ENCODE data around the gene ADORA3.

The ADORA3 gene

DNA sequence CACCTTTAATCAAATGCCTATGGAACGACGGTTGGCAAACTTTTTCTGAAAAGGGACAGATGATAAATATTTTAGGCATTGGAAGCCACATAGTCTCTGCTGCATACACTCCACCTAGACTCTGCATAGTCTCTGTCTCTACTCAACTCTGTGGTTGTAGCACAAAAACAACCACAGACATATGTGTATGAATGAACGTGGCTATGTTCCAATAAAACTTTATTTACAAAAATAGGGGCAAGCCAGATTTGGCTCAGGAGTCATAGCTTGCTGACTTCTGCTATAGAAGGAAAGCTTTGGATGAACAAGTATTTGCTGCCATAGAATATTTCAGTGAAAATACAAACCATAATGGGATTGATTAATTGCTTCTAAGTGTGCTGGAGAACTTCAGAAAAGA is 37.5 kb upstream of the ADORA3 start:
- no peak overlapping the region for H3K4me3 ChIP-seq (ENCODE audit: control insufficient read depth, low read depth, low read length)
- no peak for DNase-seq (ENCODE audit: low read depth)
- TF ChIP-seq, protein P1, sequence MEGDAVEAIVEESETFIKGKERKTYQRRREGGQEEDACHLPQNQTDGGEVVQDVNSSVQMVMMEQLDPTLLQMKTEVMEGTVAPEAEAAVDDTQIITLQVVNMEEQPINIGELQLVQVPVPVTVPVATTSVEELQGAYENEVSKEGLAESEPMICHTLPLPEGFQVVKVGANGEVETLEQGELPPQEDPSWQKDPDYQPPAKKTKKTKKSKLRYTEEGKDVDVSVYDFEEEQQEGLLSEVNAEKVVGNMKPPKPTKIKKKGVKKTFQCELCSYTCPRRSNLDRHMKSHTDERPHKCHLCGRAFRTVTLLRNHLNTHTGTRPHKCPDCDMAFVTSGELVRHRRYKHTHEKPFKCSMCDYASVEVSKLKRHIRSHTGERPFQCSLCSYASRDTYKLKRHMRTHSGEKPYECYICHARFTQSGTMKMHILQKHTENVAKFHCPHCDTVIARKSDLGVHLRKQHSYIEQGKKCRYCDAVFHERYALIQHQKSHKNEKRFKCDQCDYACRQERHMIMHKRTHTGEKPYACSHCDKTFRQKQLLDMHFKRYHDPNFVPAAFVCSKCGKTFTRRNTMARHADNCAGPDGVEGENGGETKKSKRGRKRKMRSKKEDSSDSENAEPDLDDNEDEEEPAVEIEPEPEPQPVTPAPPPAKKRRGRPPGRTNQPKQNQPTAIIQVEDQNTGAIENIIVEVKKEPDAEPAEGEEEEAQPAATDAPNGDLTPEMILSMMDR (conservative IDR thresholded peaks at IDR 0.05; ENCODE audit: control insufficient read depth, insufficient read depth, low read depth, low read length), result no peak

DNA sequence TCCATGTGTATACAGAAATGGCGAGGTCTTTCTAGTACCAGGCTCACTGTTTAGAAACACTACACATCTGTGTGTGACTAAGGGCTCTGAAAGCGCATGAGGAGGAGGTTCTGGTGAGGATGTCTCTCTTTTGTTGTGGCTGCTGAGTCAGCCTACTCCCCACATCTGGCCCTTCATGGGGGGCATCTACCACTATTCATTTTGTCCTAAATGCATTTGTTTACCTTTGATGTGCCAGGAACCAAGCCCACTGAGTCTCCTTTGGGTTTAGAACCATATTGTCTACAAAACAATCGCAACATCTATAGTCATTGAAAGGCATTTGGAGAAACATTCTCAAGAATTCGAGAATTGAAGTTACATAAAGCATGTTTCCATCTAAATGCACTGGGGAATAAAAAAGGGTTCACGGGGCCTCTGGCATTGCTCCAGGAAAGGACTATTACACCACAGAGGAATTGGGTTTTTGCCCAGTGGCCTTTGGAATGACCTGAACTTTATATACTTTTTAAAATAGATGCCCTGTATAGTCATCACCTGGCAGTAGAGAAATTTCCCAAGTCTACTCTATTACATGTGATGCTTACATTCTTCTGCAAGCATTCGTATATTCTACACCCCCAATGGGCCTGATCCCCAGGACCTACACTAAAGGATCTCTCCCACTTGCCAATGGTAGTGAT is 35.1 kb upstream of the ADORA3 start:
- H3K4me3 ChIP-seq (ENCODE audit: control insufficient read depth, low read depth, low read length), result no peak overlapping the region
- TF ChIP-seq, protein P1 (conservative IDR thresholded peaks at IDR 0.05; ENCODE audit: control insufficient read depth, insufficient read depth, low read depth, low read length), result no peak
- DNase-seq (ENCODE audit: low read depth), result peak; percentile 93

DNA sequence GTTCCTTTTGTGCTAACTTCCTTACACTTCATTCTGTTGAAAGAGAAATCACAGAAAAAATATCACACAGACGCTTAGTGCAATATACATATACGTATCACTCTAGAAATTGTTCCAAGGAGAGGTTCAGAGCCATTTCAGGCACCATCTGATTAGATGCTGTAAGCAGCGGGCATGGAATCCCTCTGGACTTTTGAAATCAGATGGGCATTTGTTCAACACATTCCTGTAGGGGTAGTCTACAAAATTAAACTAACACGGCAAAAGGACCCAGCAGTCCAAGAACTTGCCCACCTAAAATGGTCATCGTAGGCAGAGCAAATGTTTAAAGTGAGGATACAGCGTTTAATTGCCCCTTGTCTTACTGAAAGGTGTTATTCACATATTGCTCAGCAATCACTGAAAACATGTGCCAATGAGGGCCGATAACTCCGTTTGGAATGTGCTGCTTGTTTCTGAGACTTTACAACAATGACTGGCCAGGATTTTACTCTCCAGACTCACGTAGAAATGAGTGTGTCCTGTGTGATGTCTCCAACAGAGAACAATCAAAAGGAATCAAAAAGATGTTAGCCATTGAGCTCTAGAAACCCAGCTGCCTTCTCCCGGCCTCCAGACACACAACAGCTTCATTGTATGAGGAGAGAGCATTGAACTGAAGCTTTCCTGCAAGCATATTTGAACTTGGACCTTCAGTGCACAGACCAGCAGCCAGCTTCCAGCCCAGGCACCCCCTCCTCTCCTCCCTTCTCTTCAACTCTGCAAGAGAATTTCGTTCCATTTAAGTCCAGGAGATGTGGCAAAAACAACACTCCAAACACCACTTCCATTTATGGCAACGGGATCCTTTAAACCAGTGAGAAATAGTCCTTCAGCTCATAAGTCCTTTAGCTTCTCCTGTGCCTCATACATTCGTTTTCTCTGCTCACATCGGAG is 32.1 kb upstream of the ADORA3 start:
- H3K4me3 ChIP-seq (ENCODE audit: control insufficient read depth, low read depth, low read length), result no peak overlapping the region
- TF ChIP-seq, protein P1 (conservative IDR thresholded peaks at IDR 0.05; ENCODE audit: control insufficient read depth, insufficient read depth, low read depth, low read length), result no peak
- DNase-seq (ENCODE audit: low read depth), result no peak

DNA sequence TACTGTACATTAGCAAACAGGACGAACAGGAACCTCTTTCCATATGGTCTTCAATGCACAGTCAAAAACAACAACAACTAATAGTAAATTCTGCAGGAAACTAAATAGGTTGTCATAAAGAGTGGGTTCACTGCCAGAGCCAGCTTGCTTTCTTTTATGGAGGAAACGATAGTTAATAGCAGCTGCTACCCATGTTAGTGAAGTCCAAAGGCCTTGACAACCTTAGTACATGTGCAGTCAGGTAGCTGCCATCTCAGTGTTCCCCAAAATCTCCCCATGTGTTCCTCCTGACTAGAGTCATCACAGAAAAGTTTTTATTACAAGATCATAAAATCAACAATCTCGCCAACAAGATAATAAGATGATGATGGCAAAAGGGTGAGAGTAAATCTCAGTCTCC is 16.6 kb upstream of the ADORA3 start:
- DNase-seq (ENCODE audit: low read depth), result no peak
- TF ChIP-seq, protein P1 (conservative IDR thresholded peaks at IDR 0.05; ENCODE audit: control insufficient read depth, insufficient read depth, low read depth, low read length), result no peak
- no peak overlapping the region for H3K4me3 ChIP-seq (ENCODE audit: control insufficient read depth, low read depth, low read length)

DNA sequence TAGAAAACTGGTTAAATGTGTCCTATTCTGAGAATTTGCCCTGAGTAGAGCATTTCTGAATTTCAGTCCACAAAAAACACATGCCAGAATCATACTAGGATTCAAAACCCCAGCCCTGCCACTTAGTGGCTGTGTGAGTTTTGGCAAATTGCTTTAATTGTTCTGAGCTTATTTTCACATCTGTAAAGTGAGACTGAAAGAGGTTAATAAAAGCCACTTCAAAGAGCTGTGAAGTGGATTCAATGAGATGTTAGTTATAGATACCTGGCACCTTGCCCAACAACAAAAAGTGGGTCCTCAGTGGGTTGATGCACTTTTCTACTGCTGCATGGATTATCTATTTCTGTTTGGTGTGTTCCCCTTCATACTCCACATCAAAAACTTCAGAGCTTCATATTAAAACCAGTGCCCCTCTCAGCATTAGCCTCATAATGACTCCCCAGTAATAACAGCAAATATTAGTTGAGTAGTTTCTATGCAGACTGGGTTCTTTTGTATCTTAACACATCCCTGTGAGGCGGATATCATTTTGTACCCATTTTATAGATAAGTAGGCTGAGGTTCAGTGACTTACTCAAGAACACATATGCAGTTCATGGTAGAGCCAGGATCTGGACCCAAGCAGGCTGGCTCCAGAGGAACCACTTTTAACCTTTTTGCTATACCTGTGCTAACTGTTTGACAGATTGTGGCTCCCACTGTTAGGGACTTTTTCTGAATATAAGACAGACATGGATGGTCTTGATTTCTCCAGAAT is 14.2 kb upstream of the ADORA3 start:
- DNase-seq (ENCODE audit: low read depth), result no peak
- TF ChIP-seq, protein P1 (conservative IDR thresholded peaks at IDR 0.05; ENCODE audit: control insufficient read depth, insufficient read depth, low read depth, low read length), result no peak
- no peak overlapping the region for H3K4me3 ChIP-seq (ENCODE audit: control insufficient read depth, low read depth, low read length)

DNA sequence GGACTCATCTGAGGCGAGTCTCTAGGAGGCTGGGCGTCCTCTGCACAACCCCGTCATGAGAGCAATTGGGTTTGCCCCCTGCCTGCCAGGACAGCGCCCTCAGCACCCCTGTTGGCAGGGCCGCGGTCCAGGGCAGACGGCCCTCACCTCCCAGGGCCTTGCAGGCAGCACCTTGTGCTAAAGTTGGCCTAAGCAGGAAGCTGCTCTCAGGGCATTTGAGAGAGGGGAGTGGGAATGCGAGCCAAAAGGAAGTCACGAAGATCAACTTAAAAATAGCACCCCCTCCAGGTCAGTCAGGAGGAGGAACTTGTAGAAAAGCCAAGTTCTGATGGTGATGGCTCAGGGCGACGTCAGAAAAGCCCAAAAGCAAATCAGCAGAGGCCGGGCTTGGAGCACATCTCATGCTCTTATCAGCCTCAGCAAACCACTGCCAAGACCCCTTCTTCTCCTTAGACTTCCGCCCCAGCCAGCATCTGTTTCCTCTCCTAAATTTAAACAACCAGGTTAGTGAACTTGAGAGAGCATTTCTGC is 12.6 kb upstream of the ADORA3 start:
- TF ChIP-seq, protein P1 (conservative IDR thresholded peaks at IDR 0.05; ENCODE audit: control insufficient read depth, insufficient read depth, low read depth, low read length), result peak; percentile 39
- H3K4me3 ChIP-seq (ENCODE audit: control insufficient read depth, low read depth, low read length), result peak overlapping the region; percentile 43
- DNase-seq (ENCODE audit: low read depth), result peak; percentile 73
